Stimulated activated CD8-positive, alpha-beta memory T cell treated with anti-CD3 and anti-CD28 coated beads, Interleukin-4, amount 100 ng/mL, for 24 hours (primary cell): ENCODE data around the gene STAC2.

ENCODE experiments used
- DNase-seq: peaks from one replicate; pipeline ENCODE4 v3.0.0-alpha.2; 2020; ENCODE audit warnings: low read depth

STAC2 gene

DNA sequence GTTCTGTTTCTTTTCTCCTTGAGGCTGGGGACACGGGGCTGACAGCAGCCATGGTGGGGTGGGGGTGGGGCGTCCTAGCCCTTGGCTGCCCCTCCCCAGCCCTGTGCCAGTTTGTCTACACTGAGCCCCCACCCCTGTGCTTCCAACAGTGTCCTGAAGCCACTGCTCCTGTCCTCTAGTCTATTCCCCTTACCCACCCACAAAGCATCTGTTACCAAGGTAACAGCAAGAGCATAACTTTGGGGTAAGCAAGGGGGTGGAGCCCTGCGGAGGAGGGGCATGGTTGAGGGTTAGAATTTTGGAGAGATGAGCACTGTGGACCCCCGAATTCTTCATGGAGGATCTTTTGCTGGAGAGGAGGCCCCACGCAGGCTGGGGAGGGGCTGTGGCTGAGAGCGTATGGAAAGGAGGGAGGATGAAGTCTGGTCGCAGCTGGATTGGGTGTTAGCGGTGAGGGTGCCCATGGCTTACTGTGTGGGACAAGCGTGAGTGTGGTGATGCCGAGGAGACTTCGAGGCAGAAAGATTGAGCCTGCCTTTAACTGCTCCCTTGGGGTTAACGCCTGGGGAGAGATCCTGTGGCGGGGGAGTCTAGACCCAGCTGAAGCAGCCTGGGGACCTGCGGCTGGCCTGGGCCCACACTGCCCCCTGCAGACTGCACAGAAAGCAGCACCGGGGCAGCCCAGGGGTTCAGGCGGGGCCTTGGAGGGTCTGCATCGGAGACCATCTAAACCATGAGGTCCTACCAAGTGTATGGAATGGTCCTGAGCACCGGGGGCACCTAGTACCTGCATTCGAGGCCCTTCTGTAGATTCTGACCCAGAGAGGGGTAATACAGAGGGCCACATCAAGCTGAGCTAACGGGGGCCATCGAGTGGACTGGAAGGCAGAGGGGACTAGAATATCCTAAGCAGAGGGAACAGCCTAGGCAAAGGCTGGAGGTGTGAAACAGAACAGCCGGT is 6.1 kb upstream of the STAC2 start:
- peak; percentile 42 for DNase-seq

DNA sequence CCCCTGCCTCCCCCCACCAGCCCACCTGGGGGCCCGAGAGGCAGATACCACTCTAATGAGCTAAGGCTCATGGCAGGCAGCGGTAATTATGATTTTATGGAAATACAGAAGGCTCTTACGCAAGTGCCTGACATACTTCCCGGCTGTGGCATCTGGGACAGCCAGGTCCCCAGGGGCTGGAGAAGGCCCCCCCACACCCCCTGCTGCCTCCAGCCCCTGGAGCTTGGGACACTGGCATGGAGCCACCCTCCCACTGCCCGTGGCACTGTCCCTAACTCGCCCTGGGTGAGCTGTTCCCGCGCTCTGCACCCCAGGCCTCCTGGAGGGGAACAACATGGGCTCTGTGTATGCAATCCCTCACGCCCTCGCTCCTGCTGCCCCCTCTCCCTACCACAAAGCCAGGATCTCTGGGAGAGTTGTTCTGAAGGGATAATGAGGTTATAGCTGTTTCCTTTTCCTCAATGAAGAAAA is 5.4 kb upstream of the STAC2 start:
- no peak for DNase-seq

- no peak for DNase-seq
These were observed 4.6 kb upstream of the STAC2 start for GRCh38 chr17:39230361-39230760.

GRCh38 chr17:39229274-39229913 is 3.6 kb upstream of the STAC2 start:
- no peak for DNase-seq

DNA sequence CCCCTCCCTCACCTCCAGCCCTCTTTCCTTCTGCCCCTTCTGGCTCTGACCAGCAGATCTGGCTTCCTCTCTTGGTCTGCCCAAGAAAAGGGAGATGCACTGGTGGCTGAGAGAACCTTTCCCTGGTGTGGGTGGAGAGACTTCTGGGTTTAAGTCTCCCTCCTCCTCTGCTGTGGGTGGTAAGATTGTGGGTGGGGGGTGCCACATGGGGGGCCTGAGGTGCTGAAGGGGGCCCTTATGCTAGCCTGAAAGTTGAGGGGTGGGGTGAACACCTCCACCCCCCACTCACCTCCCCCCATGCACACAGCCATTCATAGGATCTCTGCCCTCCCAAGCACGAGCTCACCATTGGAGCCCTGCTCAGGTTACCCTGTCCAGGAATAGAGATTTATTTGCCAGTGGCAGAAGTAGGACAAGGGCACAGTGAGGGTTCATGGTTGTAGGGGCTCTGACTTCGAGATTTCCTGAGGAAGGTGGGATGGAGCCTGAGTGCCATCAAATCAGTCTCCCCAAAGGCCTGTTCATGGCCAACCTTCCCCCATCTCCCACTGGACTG is 1.7 kb upstream of the STAC2 start:
- DNase-seq = no peak

- DNase-seq = peak; percentile 63
These were observed 376 bp upstream of the STAC2 start for GRCh38 chr17:39225959-39226683.

DNA sequence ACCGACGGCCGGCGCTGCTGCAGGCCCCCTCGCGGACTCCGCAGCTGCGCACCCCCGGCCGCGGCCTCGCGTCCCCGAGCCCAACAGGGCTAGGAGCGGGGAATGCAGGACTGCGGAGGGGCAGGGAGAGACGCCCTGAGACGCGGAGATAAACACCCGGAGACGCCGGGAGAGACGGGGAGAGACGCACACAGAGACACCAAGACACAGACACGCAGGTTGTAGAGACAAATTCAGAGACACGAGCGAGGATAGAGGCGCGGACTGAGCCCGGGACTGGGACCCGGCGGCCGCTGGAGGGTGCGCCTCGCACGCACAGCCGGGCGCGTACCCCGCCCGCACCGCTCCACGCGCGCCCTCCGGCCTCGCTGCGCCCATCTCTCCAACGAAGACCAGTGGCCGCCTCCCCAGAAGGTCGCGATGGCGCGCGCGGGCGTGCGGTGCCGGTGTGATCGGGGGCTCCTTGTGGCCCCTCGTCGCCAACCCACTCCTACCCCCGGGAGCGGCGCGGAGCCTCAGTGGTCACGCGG is 902 bp downstream of the STAC2 start:
- no peak for DNase-seq

GRCh38 chr17:39223907-39224777 is 1.6 kb downstream of the STAC2 start:
- no peak for DNase-seq

GRCh38 chr17:39222866-39223834 is 2.6 kb downstream of the STAC2 start:
- DNase-seq = no peak

GRCh38 chr17:39222151-39222550 is 3.6 kb downstream of the STAC2 start:
- no peak for DNase-seq

DNA sequence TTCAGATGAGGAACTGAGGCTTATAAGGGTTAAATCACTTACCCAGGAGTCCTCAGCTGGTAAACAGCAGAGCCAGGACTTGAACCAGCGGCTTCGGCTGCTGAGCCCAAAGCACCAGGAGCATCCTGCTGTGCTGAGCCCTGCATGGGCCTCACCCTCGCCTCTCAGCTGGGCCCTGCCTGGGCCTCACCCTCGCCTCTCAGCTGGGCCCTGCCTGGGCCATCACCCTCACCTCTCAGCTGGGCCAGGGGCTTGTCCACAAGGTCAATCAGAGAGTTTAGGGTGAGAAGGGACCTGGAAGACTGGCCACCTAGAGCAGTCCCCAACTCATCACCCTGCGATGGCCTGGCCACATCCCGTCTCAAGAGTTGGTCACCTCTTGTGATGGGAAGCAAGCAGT is 4.2 kb downstream of the STAC2 start:
- DNase-seq = no peak

DNA sequence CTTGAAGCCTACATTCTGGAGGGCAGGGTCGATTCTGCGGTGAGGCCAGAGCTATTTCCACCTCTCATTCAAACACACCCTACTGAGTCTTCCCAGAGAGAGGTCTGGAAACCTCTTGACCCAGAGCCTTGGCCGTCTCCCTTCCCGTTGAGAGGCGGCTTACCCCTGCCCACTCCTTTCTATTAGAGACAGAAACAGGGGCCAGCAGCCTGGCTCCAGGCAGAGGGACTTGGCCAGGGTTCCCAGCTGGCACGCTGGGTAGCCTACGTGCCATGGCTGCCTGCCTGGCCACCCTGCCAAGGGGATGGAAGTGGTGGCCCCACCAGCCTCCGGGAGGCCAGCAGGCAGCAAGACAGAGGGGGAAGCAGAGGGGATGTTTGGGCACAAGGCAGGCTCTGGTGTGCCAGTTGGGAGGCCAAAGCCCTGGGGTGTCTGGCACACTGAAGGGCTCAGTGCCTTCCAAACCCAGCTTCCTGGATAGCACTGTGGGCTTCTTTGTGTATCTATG is 6.0 kb downstream of the STAC2 start:
- DNase-seq = no peak

- DNase-seq = no peak
These were observed 6.8 kb downstream of the STAC2 start for GRCh38 chr17:39218906-39219305.

DNA sequence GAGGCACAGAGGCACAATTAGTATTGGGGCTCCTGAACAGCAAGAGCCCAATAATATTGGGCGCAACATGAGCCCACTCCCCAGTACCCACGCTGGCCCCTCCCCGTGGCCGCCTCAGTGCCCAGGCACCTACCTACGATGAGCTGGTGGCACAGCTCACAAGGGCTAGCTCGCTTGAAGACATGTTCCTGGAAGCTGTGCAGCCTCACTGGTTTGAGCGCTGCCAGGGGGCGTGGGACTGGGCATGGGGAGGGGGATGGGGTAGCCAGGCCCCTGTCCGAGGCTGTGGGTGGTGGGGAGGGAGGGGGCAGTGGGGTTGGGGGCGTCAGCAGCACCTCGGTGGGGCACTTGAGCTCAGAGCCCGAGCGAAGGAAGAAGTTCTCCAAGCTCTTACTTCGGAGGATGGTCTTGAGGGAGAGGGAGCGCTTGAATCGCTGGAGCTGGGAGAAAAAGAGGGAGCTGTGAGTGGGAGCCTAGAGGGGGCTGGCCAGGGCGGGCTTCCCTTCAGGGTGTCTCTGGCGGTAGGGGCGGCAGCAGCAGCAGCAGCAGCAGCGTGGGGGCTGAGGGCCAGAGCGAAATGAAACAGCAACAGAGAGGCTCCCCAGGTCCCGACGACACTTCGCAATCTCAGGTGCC is 7.9 kb downstream of the STAC2 start:
- no peak for DNase-seq

- no peak for DNase-seq
These were observed 11.9 kb downstream of the STAC2 start for GRCh38 chr17:39213852-39214251.

GRCh38 chr17:39212841-39213480 is 12.8 kb downstream of the STAC2 start:
- no peak for DNase-seq

DNA sequence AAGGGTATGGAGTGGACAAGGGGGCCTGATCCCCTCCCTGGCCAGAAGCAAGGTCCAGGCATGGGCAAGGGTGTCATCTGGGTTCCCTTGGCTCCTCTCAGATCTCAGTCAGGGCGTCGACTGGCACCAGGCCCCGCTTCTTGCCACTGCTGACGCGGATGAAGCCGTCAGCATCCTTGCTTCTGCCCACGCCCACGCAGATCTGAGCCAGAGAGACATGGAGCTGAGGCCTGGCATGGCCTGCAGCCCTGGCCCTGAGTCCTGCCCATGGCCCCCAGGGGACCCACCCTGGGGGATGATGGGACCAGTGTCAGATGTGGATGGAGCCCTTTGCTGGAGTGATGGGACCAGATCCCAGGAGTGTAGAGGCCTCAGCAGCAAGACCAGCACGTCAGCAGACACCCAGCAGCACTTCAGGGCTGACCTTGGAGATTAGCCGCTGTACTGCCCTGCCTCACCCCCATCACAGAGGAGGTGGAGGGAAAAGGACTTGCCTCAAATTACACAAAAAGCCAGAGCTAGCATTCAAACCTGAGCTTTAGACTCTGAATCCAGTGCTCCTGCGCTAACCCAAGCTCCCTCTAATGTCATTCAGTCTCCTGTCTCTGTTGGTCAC is 13.4 kb downstream of the STAC2 start:
- no peak for DNase-seq

GRCh38 chr17:39210093-39210434 is 15.7 kb downstream of the STAC2 start:
- no peak for DNase-seq
